Measurements from ENCODE around the gene APC.

DNA sequence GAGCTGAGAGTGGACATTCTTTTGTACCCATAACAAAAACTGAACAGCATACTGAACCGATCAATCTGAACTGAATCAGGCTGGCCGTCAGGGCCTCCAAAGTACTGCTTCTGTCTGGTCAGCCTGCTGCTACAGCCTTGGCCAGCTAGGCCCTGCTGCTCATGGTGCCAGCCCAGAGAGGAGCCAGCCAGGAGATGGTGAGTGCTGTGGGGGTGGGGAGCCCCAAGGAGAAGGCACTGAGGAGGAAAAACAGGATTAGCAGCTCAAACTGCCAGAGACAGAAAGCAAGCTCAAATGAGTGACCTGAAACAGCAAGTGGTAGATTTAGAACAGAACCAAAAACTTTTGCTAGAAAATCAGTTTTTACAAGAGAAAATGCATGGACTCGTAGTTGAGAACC lies 147.3 kb downstream of the APC start:
- TF ChIP-seq, protein P1, sequence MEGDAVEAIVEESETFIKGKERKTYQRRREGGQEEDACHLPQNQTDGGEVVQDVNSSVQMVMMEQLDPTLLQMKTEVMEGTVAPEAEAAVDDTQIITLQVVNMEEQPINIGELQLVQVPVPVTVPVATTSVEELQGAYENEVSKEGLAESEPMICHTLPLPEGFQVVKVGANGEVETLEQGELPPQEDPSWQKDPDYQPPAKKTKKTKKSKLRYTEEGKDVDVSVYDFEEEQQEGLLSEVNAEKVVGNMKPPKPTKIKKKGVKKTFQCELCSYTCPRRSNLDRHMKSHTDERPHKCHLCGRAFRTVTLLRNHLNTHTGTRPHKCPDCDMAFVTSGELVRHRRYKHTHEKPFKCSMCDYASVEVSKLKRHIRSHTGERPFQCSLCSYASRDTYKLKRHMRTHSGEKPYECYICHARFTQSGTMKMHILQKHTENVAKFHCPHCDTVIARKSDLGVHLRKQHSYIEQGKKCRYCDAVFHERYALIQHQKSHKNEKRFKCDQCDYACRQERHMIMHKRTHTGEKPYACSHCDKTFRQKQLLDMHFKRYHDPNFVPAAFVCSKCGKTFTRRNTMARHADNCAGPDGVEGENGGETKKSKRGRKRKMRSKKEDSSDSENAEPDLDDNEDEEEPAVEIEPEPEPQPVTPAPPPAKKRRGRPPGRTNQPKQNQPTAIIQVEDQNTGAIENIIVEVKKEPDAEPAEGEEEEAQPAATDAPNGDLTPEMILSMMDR (IDR thresholded peaks at IDR 0.05; ENCODE audit: low read length) = no peak
- no peak for TF ChIP-seq EZH2 (optimal IDR thresholded peaks at IDR 0.05; ENCODE audit: low read depth, low read length)
- no peak for TF ChIP-seq EZH2phosphoT487 (IDR thresholded peaks at IDR 0.05; ENCODE audit: low read length)
